K562 (cell line): ENCODE data around the gene TRIM24.

Experiments used
- NFYB ChIP-seq: IDR thresholded peaks from 2 replicates; pipeline ENCODE4 v1.6.1; 2011; ENCODE audit warnings: mild to moderate bottlenecking, moderate library complexity; ENCODE audit not compliant: insufficient read length; ENCODE audit errors: extremely low read depth
- RAD21 ChIP-seq, 2 experiments: fragments of 250-450 bp in 1 of 2; fragments of 450-650 bp in 1 of 2; sonication (Bioruptor Pico) in 1 of 2; formaldehyde crosslinking in 1 of 2; IDR thresholded peaks in 1 of 2; conservative IDR thresholded peaks in 1 of 2; 2 replicates each; pipeline versions ENCODE4 v1.4.0 to v1.8.0; 2020 to 2022; ENCODE audit warnings: mild to moderate bottlenecking in 2 of 2, moderate library complexity in 1 of 2
- YY1 ChIP-seq, 3 experiments: IDR thresholded peaks; 2 replicates each; pipeline ENCODE4 v1.6.1; 2011; ENCODE audit warnings: low read length in 2 of 3, mild to moderate bottlenecking in 2 of 3, moderate library complexity in 2 of 3, borderline replicate concordance in 1 of 3, control low read depth in 1 of 3, low read depth in 1 of 3; ENCODE audit not compliant: insufficient read depth in 3 of 3, insufficient replicate concordance in 2 of 3, control insufficient read depth in 1 of 3, insufficient read length in 1 of 3; ENCODE audit errors: extremely low read depth in 1 of 3
- ZNF780A ChIP-seq: fragments of 250-450 bp; sonication (Bioruptor Pico); IDR thresholded peaks from 2 replicates; pipeline ENCODE4 v1.5.0; 2021; ENCODE audit warnings: mild to moderate bottlenecking
- TF ChIP-seq, protein P1 (sequence below): sonication (generic); formaldehyde crosslinking; IDR thresholded peaks from 2 replicates; pipeline ENCODE4 v1.8.1; 2023; ENCODE audit warnings: mild to moderate bottlenecking, missing genetic modification reagents
- TF ChIP-seq, protein P2 (sequence below), 3 experiments: IDR thresholded peaks in 2 of 3; conservative IDR thresholded peaks in 1 of 3; 2 replicates each; pipeline ENCODE4 v1.5.1; 2011 to 2012; ENCODE audit warnings: low read length in 3 of 3, mild to moderate bottlenecking in 3 of 3, control low read depth in 2 of 3, improper control_type of control experiment in 1 of 3, inconsistent platforms in 1 of 3, low read depth in 1 of 3, mixed read lengths in 1 of 3, moderate library complexity in 1 of 3; ENCODE audit not compliant: insufficient read depth in 2 of 3

DNA sequence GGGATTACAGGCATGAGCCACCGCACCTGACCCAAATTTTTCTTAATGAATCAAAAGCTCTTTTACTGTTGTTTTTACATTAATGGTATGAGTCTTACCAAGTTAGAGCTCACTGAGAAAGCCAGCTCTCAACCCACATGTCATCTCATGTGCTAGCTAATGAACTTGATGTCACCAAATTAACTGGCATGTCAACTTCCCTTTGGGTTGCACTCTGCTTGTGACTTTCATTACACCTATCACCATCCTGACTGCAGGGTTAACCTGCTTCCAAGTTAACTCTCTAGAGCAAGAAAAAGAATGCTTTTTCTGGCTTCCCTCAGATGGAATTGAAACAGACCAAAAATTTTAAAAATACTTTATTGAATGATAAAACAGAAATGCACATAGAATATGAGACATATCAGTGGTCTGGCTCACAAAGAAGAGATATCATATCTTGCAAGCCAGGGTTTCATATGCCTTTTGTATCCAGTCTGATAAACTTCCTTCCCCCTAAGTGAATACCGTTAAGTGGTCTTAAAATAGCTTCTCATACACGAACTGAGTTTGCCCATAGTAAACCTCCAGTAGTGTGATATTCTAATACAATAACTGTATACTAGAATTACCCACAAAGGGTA lies 42.9 kb upstream of the TRIM24 start:
- TF ChIP-seq RAD21 (CRISPR knock-in tag; conservative IDR thresholded peaks at IDR 0.05 in 1 of 2, IDR thresholded peaks at IDR 0.05 in 1 of 2) (no peak), YY1 (IDR thresholded peaks at IDR 0.05; ENCODE audit: borderline replicate concordance in 1 of 3, control insufficient read depth in 1 of 3, extremely low read depth in 1 of 3, insufficient read depth in 3 of 3, insufficient read length in 1 of 3, insufficient replicate concordance in 2 of 3, low read depth in 1 of 3, low read length in 2 of 3) (no peak), ZNF780A (CRISPR knock-in tag) (no peak), NFYB (no peak)
- TF ChIP-seq, protein P1, sequence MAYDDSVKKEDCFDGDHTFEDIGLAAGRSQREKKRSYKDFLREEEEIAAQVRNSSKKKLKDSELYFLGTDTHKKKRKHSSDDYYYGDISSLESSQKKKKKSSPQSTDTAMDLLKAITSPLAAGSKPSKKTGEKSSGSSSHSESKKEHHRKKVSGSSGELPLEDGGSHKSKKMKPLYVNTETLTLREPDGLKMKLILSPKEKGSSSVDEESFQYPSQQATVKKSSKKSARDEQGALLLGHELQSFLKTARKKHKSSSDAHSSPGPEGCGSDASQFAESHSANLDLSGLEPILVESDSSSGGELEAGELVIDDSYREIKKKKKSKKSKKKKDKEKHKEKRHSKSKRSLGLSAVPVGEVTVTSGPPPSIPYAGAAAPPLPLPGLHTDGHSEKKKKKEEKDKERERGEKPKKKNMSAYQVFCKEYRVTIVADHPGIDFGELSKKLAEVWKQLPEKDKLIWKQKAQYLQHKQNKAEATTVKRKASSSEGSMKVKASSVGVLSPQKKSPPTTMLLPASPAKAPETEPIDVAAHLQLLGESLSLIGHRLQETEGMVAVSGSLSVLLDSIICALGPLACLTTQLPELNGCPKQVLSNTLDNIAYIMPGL: no peak
- TF ChIP-seq, protein P2, sequence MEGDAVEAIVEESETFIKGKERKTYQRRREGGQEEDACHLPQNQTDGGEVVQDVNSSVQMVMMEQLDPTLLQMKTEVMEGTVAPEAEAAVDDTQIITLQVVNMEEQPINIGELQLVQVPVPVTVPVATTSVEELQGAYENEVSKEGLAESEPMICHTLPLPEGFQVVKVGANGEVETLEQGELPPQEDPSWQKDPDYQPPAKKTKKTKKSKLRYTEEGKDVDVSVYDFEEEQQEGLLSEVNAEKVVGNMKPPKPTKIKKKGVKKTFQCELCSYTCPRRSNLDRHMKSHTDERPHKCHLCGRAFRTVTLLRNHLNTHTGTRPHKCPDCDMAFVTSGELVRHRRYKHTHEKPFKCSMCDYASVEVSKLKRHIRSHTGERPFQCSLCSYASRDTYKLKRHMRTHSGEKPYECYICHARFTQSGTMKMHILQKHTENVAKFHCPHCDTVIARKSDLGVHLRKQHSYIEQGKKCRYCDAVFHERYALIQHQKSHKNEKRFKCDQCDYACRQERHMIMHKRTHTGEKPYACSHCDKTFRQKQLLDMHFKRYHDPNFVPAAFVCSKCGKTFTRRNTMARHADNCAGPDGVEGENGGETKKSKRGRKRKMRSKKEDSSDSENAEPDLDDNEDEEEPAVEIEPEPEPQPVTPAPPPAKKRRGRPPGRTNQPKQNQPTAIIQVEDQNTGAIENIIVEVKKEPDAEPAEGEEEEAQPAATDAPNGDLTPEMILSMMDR (IDR thresholded peaks at IDR 0.05 in 2 of 3, conservative IDR thresholded peaks at IDR 0.05 in 1 of 3; ENCODE audit: insufficient read depth in 2 of 3, low read depth in 1 of 3, low read length in 3 of 3): no peak
